Measurements from ENCODE around the gene TAS1R3.
"Not testable (repeated sequence)": the region's sequence is repeated elsewhere in the genome, so short reads cannot be mapped to it uniquely, and the experiment has no call there.

The TAS1R3 gene

GRCh38 chr1:1309251-1310108, 21.6 kb upstream of the TAS1R3 start:
- no peak for ATAC-seq (replicated peaks)
- no peaks in the 10 kb centered on the region for H3K9me3 Mint-ChIP-seq
- peak overlapping the region; percentile 58 to 69 for H3K4me3 Mint-ChIP-seq
- H3K36me3 Mint-ChIP-seq (ENCODE audit: insufficient read depth): peaks cover 43% of the 10 kb centered on the region
- peaks cover 17 to 19% of the 10 kb centered on the region in 2 donors for H3K4me1 Mint-ChIP-seq (ENCODE audit: low read depth in 2 of 2)
- no peaks in the 10 kb centered on the region for H3K27me3 Mint-ChIP-seq
- peak overlapping the region in 1 of 2 donors; percentile 78 for H3K27ac Mint-ChIP-seq
- DNase-seq: peak in 1 of 3 experiments; percentile 20

GRCh38 chr1:1310109-1310385, 21.0 kb upstream of the TAS1R3 start:
- H3K36me3 Mint-ChIP-seq (ENCODE audit: insufficient read depth): peaks cover 48% of the 10 kb centered on the region
- no peaks in the 10 kb centered on the region for H3K9me3 Mint-ChIP-seq
- DNase-seq (no peak), ATAC-seq (replicated peaks) (no peak)
- peaks cover 17 to 19% of the 10 kb centered on the region in 2 donors for H3K4me1 Mint-ChIP-seq (ENCODE audit: low read depth in 2 of 2)
- peak overlapping the region in 1 of 2 donors; percentile 78 for H3K27ac Mint-ChIP-seq
- H3K27me3 Mint-ChIP-seq: no peaks in the 10 kb centered on the region
- H3K4me3 Mint-ChIP-seq: peak overlapping the region; percentile 58 to 69

DNA sequence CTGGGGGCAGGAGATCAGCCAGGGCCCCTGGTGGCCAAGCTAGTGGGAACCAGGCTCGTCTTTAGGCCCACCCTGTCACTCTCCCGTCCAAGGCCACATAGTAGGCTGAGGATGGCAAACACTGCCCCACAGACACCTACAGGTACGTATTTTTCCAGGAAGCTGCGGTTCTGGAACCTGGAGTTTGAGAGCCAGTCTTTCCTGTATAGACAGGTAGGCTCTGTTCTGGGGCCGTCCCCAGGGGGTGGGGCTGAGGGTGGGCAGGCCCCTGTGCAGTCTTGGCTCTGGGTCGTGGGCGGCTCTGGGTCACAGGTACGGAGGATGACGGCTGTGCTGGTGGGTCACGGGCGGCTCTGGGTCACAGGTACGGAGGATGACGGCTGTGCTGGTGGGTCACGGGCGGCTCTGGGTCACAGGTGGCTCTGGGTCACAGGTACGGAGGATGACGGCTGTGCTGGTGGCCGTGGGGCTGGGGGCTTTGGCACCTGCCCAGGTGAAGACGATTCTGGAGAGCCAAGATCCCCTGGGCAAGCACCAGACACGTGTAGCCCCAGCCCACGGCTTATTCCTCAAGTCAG, 20.5 kb upstream of the TAS1R3 start:
- Mint-ChIP-seq H3K4me1 (ENCODE audit: low read depth in 2 of 2) (peaks cover 17 to 19% of the 10 kb centered on the region in 2 donors), H3K36me3 (ENCODE audit: insufficient read depth) (peaks cover 50% of the 10 kb centered on the region), H3K4me3 (peak overlapping the region; percentile 29 to 43), H3K27ac (peak overlapping the region in 1 of 2 donors; percentile 53), H3K9me3 (no peaks in the 10 kb centered on the region), H3K27me3 (no peaks in the 10 kb centered on the region)
- ATAC-seq (replicated peaks) (no peak), DNase-seq (no peak)

- DNase-seq: no peak
- no peak for ATAC-seq (replicated peaks)
- peak overlapping the region in 1 of 2 donors; percentile 82 for H3K27ac Mint-ChIP-seq
- peak overlapping the region in 1 of 2 donors; percentile 43 for H3K4me3 Mint-ChIP-seq
- H3K27me3 Mint-ChIP-seq: no peaks in the 10 kb centered on the region
- H3K36me3 Mint-ChIP-seq (ENCODE audit: insufficient read depth): peaks cover 53% of the 10 kb centered on the region
- peaks cover 9 to 12% of the 10 kb centered on the region in 2 donors for H3K4me1 Mint-ChIP-seq (ENCODE audit: low read depth in 2 of 2)
- no peaks in the 10 kb centered on the region for H3K9me3 Mint-ChIP-seq
These were observed 19.7 kb upstream of the TAS1R3 start for GRCh38 chr1:1311107-1312104.

- DNase-seq: no peak
- ATAC-seq (replicated peaks): no peak
- Mint-ChIP-seq H3K9me3 (no peaks in the 10 kb centered on the region), H3K27me3 (no peaks in the 10 kb centered on the region), H3K4me1 (ENCODE audit: low read depth in 2 of 2) (peaks cover 0 to 4% of the 10 kb centered on the region in 2 donors), H3K36me3 (ENCODE audit: insufficient read depth) (peaks cover 55% of the 10 kb centered on the region), H3K4me3 (no peak overlapping the region), H3K27ac (peak overlapping the region in 1 of 2 donors; percentile 72)
These were observed 18.4 kb upstream of the TAS1R3 start for GRCh38 chr1:1312450-1313314.

GRCh38 chr1:1313500-1314236, 17.4 kb upstream of the TAS1R3 start:
- ATAC-seq (replicated peaks): no peak
- H3K4me3 Mint-ChIP-seq: no peak overlapping the region
- peak overlapping the region in 1 of 2 donors; percentile 18 for H3K27ac Mint-ChIP-seq
- H3K9me3 Mint-ChIP-seq: no peaks in the 10 kb centered on the region
- peaks cover 0 to 4% of the 10 kb centered on the region in 2 donors for H3K4me1 Mint-ChIP-seq (ENCODE audit: low read depth in 2 of 2)
- no peak for DNase-seq
- H3K27me3 Mint-ChIP-seq: no peaks in the 10 kb centered on the region
- H3K36me3 Mint-ChIP-seq (ENCODE audit: insufficient read depth): peaks cover 54% of the 10 kb centered on the region

DNA sequence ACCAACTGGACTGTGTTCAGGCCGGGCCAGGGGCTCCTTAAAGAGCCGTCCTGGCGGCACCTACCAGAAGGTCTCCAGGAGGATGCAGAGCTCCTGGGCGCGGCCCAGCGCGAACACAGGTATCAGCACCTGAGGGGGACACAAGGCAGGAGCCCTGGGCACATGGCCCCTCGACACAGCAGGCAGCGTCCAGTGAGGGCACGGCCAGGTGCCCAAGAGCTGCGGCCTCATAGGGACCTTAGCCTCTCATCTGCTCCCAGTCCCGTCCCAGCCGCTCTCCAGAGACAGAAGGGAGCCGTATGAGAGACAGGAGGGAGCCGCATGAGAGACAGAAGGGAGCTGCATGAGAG, 16.9 kb upstream of the TAS1R3 start:
- H3K36me3 Mint-ChIP-seq (ENCODE audit: insufficient read depth): peaks cover 56% of the 10 kb centered on the region
- DNase-seq (no peak), ATAC-seq (replicated peaks) (no peak)
- H3K9me3 Mint-ChIP-seq: no peaks in the 10 kb centered on the region
- H3K4me1 Mint-ChIP-seq (ENCODE audit: low read depth in 2 of 2): peaks cover 0 to 6% of the 10 kb centered on the region in 2 donors
- H3K27me3 Mint-ChIP-seq: no peaks in the 10 kb centered on the region
- no peak overlapping the region for H3K4me3 Mint-ChIP-seq
- H3K27ac Mint-ChIP-seq: peak overlapping the region in 1 of 2 donors; percentile 18

DNA sequence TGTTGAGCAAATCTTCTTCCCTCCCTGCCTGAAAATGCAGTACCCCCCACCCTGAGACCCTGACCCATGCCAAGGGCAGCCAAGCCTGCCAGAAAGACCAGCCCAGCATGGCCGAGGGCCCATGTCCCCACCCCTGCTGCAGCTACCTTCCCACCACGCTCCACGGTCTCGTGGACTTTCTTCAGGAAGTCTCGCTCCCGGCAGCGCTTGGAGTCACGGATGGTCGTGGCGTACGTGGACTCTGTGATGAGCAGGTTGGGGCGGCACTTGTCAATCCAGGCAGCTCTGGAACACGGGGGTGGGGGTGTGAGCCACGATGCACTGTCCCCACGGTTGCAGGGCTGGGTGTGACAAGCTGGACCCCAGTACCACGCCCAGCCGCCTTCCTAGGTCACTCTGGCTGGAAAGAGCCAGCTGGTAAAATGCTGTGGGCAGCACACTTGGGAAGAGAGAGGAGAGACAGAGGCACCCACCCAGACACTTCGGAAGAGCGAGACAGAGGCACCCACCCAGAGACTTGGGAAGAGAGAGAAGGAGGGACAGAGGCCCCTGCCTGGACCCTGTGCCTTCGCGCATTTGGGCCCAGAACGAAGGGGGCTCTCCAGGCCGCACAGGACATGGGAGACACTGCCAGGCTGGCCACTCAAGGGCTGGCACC, 16.3 kb upstream of the TAS1R3 start:
- ATAC-seq (replicated peaks) (no peak), DNase-seq (no peak)
- peaks cover 56% of the 10 kb centered on the region for H3K36me3 Mint-ChIP-seq (ENCODE audit: insufficient read depth)
- peaks cover 0 to 9% of the 10 kb centered on the region in 2 donors for H3K4me1 Mint-ChIP-seq (ENCODE audit: low read depth in 2 of 2)
- H3K27me3 Mint-ChIP-seq: no peaks in the 10 kb centered on the region
- peak overlapping the region in 1 of 2 donors; percentile 18 for H3K27ac Mint-ChIP-seq
- H3K4me3 Mint-ChIP-seq: no peak overlapping the region
- no peaks in the 10 kb centered on the region for H3K9me3 Mint-ChIP-seq

DNA sequence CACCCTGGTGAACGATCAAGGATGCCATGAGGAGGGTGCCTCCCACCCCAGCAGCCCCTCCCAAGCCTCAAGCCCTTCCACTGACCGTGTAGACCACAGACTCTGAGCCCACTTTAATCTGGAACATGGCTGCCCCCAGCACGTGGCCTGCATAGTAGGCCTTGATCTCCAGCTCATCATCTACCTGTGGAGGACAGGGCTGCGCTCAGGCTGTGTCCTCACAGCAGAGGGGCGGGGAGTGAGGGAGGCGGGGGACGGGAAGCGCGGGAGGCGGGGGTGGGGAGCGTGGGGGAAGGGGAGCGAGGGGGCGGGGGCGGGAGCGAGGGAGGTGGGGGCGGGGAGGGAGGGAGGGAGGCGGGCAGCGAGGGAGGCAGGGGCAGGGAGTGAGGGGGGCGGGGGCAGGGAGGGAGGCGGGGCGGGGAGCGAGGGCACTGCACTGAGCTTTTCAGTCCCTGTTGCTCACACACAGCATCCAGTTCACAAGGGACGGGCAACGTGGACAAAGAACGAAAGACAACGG, 15.6 kb upstream of the TAS1R3 start:
- Mint-ChIP-seq H3K9me3 (no peaks in the 10 kb centered on the region), H3K36me3 (ENCODE audit: insufficient read depth) (peaks cover 49% of the 10 kb centered on the region), H3K27ac (no peak overlapping the region), H3K4me3 (no peak overlapping the region), H3K4me1 (ENCODE audit: low read depth in 2 of 2) (peaks cover 0 to 9% of the 10 kb centered on the region in 2 donors), H3K27me3 (no peaks in the 10 kb centered on the region)
- no peak for ATAC-seq (replicated peaks)
- DNase-seq: no peak

GRCh38 chr1:1316199-1316598, 14.9 kb upstream of the TAS1R3 start:
- H3K4me1 Mint-ChIP-seq (ENCODE audit: low read depth in 2 of 2); H3K4me3 Mint-ChIP-seq; DNase-seq; H3K27ac Mint-ChIP-seq; H3K27me3 Mint-ChIP-seq; H3K9me3 Mint-ChIP-seq; ATAC-seq (replicated peaks): not testable (repeated sequence)
- H3K36me3 Mint-ChIP-seq (ENCODE audit: insufficient read depth): peaks cover 46% of the 10 kb centered on the region

GRCh38 chr1:1317420-1317819, 13.7 kb upstream of the TAS1R3 start:
- H3K27me3 Mint-ChIP-seq: no peaks in the 10 kb centered on the region
- no peak overlapping the region for H3K27ac Mint-ChIP-seq
- no peak overlapping the region for H3K4me3 Mint-ChIP-seq
- peaks cover 42% of the 10 kb centered on the region for H3K36me3 Mint-ChIP-seq (ENCODE audit: insufficient read depth)
- no peak for ATAC-seq (replicated peaks)
- peaks cover 0 to 14% of the 10 kb centered on the region in 2 donors for H3K4me1 Mint-ChIP-seq (ENCODE audit: low read depth in 2 of 2)
- DNase-seq: no peak
- no peaks in the 10 kb centered on the region for H3K9me3 Mint-ChIP-seq

Data from effector memory CD8-positive, alpha-beta T cell (primary cell).